GM10266 (cell line): Measurements from ENCODE around the gene CHST11.

Experiments used
- DNase-seq: peaks from one replicate; pipeline ENCODE4 v3.0.0; 2012; ENCODE audit errors: extremely low spot score
- TF ChIP-seq, protein P1 (sequence below): IDR thresholded peaks from 2 replicates; pipeline ENCODE4 v1.5.1; 2012; ENCODE audit warnings: mild to moderate bottlenecking, low read depth; ENCODE audit not compliant: control insufficient read depth, insufficient read depth; ENCODE audit errors: missing control alignments

The CHST11 gene

GRCh38 chr12:104676636-104677035 lies 219.9 kb downstream of the CHST11 start:
- TF ChIP-seq, protein P1, sequence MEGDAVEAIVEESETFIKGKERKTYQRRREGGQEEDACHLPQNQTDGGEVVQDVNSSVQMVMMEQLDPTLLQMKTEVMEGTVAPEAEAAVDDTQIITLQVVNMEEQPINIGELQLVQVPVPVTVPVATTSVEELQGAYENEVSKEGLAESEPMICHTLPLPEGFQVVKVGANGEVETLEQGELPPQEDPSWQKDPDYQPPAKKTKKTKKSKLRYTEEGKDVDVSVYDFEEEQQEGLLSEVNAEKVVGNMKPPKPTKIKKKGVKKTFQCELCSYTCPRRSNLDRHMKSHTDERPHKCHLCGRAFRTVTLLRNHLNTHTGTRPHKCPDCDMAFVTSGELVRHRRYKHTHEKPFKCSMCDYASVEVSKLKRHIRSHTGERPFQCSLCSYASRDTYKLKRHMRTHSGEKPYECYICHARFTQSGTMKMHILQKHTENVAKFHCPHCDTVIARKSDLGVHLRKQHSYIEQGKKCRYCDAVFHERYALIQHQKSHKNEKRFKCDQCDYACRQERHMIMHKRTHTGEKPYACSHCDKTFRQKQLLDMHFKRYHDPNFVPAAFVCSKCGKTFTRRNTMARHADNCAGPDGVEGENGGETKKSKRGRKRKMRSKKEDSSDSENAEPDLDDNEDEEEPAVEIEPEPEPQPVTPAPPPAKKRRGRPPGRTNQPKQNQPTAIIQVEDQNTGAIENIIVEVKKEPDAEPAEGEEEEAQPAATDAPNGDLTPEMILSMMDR = no peak

GRCh38 chr12:104677441-104678089 lies 220.8 kb downstream of the CHST11 start:
- no peak for DNase-seq
- TF ChIP-seq, protein P1 = no peak

More at GRCh38 chr12:104676636-104677035, 219.9 kb downstream of the CHST11 start:
- DNase-seq = no peak

DNA sequence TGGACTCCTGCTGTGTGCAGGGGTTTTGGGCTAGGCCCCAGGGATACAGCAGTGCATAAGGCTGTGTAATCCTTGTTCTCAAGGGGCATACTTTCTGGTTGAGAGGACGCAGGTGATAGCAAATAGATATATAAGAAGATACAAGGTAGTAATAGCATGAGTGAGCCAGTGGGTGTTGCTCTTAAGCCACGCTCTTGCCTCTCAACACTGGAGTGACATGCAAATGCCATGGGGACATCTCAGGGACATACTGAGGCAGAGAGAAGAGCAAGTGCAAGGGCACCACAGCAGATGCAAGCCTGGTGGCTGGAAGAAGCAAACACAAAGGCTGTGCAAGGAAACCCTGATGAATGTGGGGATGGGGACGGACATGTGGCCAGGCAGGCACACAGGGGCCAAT lies 223.3 kb downstream of the CHST11 start:
- TF ChIP-seq, protein P1 = peak; percentile 56
- DNase-seq = peak; percentile 25

DNA sequence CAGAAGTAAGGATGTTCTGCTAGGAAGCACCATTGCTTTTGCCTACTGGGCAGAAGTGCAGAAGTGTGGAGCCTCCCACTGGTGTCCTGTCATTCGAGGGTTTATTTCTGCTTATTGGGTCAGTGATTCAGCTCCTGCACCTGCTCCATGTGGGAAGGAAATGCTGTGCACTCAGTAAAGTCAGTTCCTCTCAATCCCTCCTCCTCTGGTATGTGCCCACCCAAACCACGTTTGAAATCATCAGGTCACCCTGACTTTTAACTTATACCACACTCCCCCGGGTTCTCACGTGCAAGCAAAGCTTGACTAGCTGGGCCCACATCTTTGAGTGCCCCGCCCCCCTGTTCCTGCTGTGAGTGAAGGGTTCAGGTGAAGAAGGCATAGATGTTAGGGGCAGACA lies 223.7 kb downstream of the CHST11 start:
- TF ChIP-seq, protein P1 = no peak
- no peak for DNase-seq

DNA sequence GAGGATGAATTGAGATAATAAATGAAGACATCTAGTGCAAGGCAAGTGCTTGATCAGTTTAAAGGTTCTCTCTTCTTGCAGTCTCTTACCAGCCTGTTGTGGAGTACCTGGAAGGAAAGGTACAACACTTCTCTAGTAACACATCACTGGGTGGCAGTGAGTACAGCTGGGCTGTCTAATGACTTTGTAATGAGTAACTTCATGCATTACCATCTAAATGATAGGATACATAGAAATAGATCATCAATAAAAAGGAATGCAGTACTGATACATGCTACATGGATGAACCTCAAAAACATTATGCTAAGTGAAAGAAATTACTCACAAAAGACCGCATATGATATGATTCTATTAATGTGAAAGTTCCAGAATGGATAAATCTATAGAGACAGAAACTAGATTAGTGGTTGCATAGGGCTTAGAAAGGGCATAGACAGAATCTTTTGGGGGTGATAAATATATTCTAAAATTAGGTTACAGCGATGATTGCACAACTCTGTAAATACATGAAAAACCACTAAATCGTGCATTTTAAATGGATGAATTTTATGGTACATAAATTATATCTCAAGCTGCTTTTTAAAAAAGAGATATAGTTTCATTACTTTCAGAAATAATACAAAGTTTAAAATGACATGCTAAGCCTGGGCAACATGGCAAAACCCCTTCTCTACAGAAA lies 224.4 kb downstream of the CHST11 start:
- no peak for DNase-seq
- TF ChIP-seq, protein P1 = no peak

DNA sequence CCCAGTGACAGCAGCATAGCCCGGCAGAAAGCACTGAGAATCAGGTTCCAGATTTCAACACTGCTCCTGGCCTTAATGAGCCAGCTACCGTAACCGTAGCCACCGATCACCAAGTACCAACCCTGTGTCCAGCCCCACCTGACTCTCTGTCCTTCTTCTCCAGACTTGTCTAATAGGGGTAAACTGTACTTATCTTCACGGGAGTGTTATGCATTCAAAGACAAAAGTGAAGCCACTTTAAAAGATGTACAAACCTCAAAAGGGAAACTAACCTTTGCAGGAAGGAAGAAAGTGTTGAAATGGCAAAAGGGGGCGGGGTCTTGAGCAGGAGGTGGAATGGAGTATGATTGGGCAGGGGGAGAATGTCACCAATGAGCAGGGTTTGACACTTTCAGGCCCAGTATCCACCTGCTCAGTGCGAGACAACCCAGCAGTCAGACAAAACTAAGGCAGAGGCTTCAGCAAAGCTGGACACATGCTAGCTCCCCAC lies 226.1 kb downstream of the CHST11 start:
- peak; percentile 65 for DNase-seq
- TF ChIP-seq, protein P1 = no peak
